Esophagus muscularis mucosa (tissue), 3 donors: ENCODE data around the gene ERCC6L2.

Source experiments
- CTCF ChIP-seq, 3 experiments: fragments of 200-600 bp in 2 of 3; fragments of 450-650 bp in 1 of 3; sonication (generic) in 2 of 3; IDR thresholded peaks; one replicate each; pipeline ENCODE4 v1.5.1; 2017 to 2019; ENCODE audit warnings: antibody characterized with exemption in 3 of 3, mild to moderate bottlenecking in 2 of 3, moderate library complexity in 1 of 3
- POLR2A ChIP-seq: fragments of 450-650 bp; IDR thresholded peaks from one replicate; pipeline ENCODE4 v1.6.1; 2017; ENCODE audit warnings: antibody characterized with exemption, moderate library complexity, mild to moderate bottlenecking, low read depth

DNA sequence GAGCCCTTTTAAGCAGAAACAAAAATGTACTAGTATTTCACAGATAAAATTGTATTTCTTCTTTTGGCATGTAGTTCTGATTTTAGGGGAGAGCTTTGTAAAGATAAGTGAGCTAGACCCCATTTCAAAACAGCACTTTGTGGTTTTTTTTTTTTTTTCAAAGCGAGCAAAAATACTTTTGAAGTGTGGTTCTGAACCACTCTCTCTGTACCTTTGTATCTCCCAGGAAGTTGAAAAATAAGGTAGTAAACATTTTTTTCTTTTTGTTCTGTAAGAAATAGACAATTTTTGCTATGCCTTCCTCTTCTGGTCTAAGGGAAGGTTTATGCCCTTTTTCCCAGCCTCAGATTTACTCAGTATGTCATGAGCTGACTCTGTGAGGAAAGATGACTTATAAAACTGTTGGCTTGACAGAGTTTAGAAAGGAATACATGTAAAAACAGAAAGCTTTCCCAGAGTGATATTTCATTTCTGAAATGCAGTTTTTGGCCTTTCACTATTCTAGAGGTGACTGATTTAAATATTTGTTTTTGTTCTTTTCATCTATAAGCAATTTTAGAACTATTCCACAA lies 12.5 kb downstream of the ERCC6L2 start:
- TF ChIP-seq CTCF (IDR thresholded peaks at IDR 0.05), result no peak
- TF ChIP-seq POLR2A, result no peak
